DMS114 treated with DMSO at 0.1 percent for 48 hours (cell line): ENCODE results near the gene TAS2R3.
A peak's percentile ranks its signal among the peaks of the same experiment; 100 is the strongest.
"Not testable (repeated sequence)": the region's sequence is repeated elsewhere in the genome, so short reads cannot be mapped to it uniquely, and the experiment has no call there.

Experiments
- DNase-seq: peaks from one replicate; lab custom pipeline; 2025; ENCODE audit not compliant: unreplicated experiment; lab: John Stamatoyannopoulos, UW

The TAS2R3 gene

GRCh38 chr7:141763797-141764196, at the start of gene TAS2R3:
TAS2R3 (plus strand) TSS chr7:141764097; CDS start chr7:141764159, 62 bp downstream.
- no peak for DNase-seq

DNA sequence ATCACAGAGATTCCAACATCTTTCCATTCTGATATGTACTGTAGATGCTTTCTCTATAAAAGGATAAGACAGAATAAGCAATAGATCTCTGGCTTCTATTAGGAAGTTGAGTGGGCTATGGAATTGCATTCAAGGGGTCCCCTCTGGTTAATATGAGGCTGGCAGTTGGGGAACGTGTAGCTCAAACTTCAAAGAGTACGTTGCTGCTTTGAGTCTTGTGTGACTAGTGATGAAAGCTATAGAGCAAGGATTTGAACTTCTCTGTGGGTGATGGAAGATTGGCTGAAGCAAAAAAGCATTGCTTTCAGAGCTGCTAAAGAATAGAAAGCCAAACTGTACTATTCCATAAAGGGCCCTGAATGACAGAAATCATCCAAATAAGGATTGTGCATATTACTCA, 49.3 kb upstream of the TAS2R3 start:
- DNase-seq, result no peak

GRCh38 chr7:141715018-141715417, 48.9 kb upstream of the TAS2R3 start:
- no peak for DNase-seq

GRCh38 chr7:141715794-141716689, 47.9 kb upstream of the TAS2R3 start:
- no peak for DNase-seq

- no peak for DNase-seq
Measured at GRCh38 chr7:141717450-141717849, 46.4 kb upstream of the TAS2R3 start.

GRCh38 chr7:141722529-141722928, 41.4 kb upstream of the TAS2R3 start:
- DNase-seq, result no peak

- no peak for DNase-seq
Measured at GRCh38 chr7:141729020-141729419, 34.9 kb upstream of the TAS2R3 start.

DNA sequence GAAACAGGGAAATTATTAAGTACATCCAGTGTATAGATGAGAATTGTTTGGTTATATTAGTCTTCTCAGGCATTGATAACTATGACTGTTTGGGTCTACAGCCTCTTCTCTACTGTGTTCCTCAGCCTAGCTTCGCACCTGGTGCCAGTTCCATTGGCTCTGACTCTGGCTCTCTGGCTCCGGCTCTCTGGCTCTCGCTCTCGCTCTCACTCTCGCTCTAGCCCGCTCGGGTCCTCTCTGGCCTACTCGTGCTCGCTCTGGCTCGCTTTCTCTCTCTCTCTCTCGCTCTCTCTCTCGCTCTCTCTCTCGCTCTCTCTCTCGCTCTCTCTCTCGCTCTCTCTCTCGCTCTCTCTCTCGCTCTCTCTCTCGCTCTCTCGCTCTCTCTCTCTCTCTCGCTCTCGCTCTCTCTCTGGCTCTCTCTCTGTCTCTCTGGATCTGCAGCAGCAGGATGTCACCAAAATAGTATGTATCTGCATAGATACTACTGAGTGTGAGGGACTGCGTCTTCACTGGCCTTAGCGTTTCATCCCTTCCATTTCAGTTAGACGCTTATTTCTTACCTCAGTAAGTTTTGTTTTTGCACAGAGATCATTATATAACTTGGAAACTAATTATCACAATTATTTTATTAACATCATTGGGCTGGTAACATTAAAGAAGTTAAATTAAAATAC, 32.3 kb upstream of the TAS2R3 start:
- no peak for DNase-seq

DNA sequence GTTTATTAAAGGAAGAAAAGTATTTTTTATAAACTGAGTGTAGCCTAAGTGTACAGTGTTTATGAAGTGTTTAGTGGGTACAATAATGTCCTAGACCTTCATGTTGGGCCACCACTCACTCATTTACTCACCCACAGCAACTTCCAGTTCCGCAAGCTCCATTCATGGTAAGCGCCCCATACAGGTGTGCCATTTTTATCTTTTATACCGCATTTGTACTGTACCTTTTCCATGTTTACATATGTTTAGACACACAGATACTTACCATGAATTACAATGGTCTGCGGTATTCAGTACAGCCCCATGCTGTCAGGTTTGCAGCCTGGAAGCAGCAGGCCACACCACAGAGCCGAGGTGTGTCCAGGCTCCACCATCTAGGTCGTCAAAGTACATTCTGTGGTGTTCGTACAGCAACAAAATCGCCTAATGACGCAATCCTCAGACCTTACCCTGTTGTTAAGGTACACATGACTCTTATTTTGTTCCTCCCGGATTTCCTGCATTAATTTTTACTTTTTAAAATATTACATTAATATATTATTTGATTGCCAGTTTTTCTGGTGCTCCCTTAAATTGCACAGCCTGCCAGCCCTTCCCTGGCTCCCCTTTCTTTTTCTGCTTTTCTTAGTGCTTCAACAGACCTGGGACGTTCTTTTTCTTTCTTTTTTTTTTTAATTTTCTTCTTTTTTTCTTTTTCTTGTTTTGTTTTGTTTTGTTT, 26.6 kb upstream of the TAS2R3 start:
- DNase-seq, result no peak

DNA sequence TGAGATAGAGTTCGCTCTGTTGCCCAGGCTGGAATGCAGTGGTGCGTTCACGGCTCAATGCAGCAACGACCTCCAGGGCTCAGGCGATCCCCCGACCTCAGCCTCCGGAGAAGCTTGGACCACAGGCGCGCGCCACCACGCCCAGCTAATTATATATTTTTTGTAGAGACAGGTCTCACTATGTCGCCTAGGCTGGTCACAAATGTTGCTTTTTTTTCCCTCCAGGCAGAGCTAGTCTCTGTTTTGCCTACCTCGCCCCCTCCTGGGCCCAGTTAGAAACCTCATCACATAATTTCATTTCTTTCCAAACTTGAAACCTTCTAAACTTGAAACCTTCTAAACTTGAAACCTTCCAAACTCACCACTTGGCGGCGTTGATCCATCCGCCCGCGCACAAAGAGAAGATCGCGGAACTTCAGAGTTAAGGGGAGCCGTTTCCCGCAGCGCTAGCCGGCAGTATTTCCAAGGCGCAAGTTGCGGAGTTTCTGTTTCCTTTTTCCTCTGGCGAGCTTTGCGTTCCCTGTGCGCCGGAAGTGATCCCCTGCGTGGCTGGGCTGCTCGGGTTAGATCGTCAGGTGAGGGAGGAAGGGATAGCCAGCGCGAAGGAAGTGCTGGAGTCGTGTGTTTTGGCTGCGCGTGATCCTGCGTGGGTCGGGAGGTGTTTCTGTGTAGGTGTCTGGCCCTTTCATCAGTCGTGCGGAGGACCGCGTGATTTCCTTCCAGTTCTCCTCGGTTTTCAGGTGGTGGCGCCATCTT, 25.9 kb upstream of the TAS2R3 start, which contains the start of gene SSBP1:
Gene SSBP1, plus strand, starts transcription at position 523 of the 756 bp plus-strand sequence. CDS start 809 bp downstream, outside the sequence.
- peak; percentile 97 for DNase-seq

DNA sequence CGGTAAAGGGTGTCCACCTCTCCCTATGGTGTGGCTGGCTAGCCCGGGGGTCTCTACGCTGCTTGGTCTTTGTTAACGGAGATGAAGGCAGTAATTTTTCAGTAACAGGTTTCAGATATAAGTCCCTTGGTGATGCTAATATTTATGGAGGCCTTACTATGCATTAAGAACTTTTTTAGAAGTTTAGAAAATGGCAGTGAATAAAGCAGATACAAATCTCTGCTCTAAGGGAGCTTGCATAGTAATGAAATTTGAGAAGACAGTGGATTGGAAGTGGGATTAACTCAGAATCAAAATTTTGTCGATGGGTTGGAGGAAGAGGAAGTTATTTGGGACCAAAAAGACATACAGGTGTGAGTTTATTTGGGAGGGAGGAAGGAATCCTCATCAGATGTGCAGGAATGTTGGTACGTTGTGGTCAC, 25.3 kb upstream of the TAS2R3 start:
- DNase-seq, result no peak

DNA sequence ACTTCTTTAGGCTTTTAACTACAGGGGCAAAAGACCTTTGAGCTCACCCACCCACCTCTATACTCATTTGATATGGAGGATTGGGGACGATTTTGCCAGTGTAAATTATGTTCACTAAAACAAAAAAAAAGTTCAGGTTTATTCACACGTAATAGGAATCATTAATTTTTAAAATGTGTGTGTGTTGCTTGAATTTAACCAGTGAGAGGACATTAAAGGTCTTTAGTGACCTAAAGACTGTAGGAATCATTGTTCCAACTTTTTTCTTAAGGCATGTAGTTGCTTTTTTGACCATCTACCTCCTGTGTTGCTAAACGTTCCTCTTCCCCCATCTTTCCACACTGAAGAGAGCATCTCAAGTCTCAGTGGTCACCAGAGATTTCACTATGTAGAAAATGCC, 24.6 kb upstream of the TAS2R3 start:
- DNase-seq, result no peak

DNA sequence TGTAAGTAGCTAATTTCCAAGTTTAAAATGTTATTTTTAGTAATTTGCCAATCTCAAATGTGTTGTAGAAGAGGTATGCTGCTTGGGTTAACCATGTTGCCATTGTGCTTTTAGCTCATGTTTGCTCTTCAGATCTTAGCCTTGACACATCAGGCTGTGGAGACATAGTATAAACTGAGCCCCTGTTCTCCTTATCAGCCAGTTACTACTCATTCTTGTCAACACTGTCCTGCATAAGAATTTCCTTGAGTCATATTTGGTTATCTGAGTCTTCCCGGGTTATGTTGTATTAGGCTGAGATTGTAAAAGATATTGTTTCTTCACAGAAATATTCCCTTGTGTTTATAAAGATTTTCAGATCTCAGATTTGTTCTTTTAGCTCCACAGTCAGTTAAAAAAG, 21.7 kb upstream of the TAS2R3 start:
- DNase-seq, result no peak

- no peak for DNase-seq
Measured at GRCh38 chr7:141744131-141744530, 19.8 kb upstream of the TAS2R3 start.

GRCh38 chr7:141748396-141748795, 15.5 kb upstream of the TAS2R3 start:
- no peak for DNase-seq

DNA sequence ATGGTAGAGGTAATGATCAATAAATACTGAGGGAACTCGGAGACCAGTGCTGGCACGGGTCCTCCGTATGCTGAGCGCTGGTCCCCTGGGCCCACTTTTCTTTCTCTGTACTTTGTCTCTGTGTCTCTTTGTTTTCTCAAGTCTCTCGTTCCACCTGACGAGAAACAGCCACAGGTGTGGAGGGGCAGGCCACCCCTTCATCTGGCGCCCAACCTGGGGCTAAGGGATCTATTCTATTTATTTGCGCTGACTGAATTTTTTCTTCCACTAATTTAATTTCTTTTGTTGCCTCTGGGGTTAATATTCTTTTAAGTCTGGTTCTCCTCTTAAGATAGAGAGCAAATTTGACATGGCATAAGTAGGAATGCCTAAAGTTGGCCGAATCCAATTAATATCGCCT, 12.0 kb upstream of the TAS2R3 start:
- DNase-seq, result not testable (repeated sequence)

DNA sequence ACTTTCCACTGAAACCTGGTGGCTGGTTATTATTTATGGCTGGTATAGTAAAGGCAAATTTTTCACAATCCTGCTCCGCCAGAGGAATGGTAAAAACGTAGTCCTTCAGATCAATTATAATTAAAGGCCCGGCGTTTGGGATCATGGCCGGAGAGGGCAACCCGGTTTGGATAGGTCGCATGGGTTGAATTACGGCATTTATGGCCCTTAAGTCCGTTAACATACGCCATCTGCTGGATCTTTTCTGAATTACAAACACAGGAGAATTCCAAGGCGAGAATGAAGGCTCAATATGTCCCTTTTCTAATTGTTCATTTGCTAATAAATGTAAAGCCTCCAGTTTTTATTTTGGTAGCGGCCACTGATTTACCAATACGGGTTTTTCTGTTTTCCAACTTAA, 11.3 kb upstream of the TAS2R3 start:
- DNase-seq, result no peak

DNA sequence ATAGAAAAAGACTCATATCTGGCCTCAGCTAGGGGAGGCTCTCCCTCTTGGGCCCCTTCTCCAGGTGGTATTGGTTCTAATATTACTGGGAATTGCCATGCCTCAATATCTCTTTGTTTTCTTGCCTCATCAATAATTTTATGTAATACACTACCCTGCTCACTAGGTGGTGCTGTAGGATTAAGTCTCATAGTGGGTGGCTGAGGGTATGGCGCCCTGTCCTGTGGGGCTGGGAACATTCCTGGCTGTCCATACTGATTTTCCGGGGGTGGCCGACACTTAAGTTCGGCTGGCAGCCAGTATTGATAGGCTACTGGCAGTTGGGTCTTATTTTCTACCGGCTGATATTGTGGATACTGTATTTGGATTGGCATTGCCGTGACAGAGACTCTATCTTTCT, 9.0 kb upstream of the TAS2R3 start:
- no peak for DNase-seq

- DNase-seq, result not testable (repeated sequence)
Measured at GRCh38 chr7:141770083-141770583, 6.2 kb downstream of the TAS2R3 start.

- DNase-seq, result no peak
Measured at GRCh38 chr7:141776374-141776773, 12.5 kb downstream of the TAS2R3 start, which contains the start of gene TAS2R4. TAS2R4 (plus strand) TSS chr7:141776674; CDS start chr7:141778489, 1,815 bp downstream.
